Endothelial cell of umbilical vein (primary cell): ENCODE results near the gene TMEM229B. TPM values are rescaled to one million over a fixed set of nuclear protein-coding genes. Genes with fewer than 3 reads are reported as not detected.

Source experiments
- BruUV-seq: library from RNA; stranded (reverse); fragments of 400-500 nt; replicated peaks from 2 replicates; lab custom pipeline; 2021; lab: Mats Ljungman, UMichigan
- CTCF ChIA-PET: fragments of 300-600, 350-600 bp; sonication (Branson Sonifier 250); formaldehyde crosslinking; loops from one replicate; lab custom pipeline; 2021; ENCODE audit warnings: antibody characterized with exemption, inconsistent platforms; lab: Charles Lee
- POLR2A ChIA-PET: fragments of 300-600, 350-600 bp; sonication (Branson Sonifier 250); formaldehyde crosslinking; loops from one replicate; lab custom pipeline; 2021; ENCODE audit warnings: antibody characterized with exemption, inconsistent platforms; lab: Charles Lee
- DNase-seq: peaks from one replicate; pipeline ENCODE4 v3.0.0-alpha.2; 2011; ENCODE audit warnings: low read depth, low spot score
- FAIRE-seq: peaks from 2 replicates; lab custom pipeline; 2011; peaks lifted over from hg19 to GRCh38; lab: Jason Lieb, UNC
- H2AFZ ChIP-seq: 2 replicates; pipeline ENCODE4 v1.6.0; 2012; ENCODE audit warnings: low read depth, low read length, control low read depth, inconsistent platforms
- H3K27ac ChIP-seq: 2 replicates; pipeline ENCODE4 v1.5.1; 2011; ENCODE audit warnings: low read depth, mild to moderate bottlenecking, control low read depth, low read length, moderate library complexity; ENCODE audit not compliant: insufficient read depth
- H3K27me3 ChIP-seq, 2 experiments: 2 replicates each; pipeline versions ENCODE4 v1.6.0 to v1.6.1; 2011; ENCODE audit warnings: low read length in 2 of 2, mixed read lengths in 1 of 2; ENCODE audit not compliant: control insufficient read depth in 2 of 2, insufficient read depth in 2 of 2
- H3K36me3 ChIP-seq, 2 experiments: 2 replicates in 1 of 2; 3 replicates in 1 of 2; pipeline ENCODE4 v1.5.1; 2011; ENCODE audit warnings: low read length in 2 of 2, mild to moderate bottlenecking in 1 of 2, moderate library complexity in 1 of 2; ENCODE audit not compliant: control insufficient read depth in 2 of 2, insufficient read depth in 2 of 2; ENCODE audit errors: extremely low read depth in 1 of 2
- H3K4me1 ChIP-seq: 3 replicates; pipeline ENCODE4 v1.5.1; 2011; ENCODE audit warnings: mild to moderate bottlenecking, low read length; ENCODE audit not compliant: control insufficient read depth, insufficient read depth; ENCODE audit errors: extremely low read depth
- H3K4me2 ChIP-seq: 2 replicates; pipeline ENCODE4 v1.6.1; 2011; ENCODE audit warnings: low read length, control low read depth, mixed read lengths; ENCODE audit not compliant: insufficient read depth
- H3K4me3 ChIP-seq, 3 experiments: fragments of 200-600 bp in 1 of 3; sonication (generic), shearing (Covaris generic) in 1 of 3; replicated peaks in 1 of 3; 2 replicates each; pipeline ENCODE4 v1.5.1; 2011 to 2016; ENCODE audit warnings: control low read depth in 3 of 3, low read length in 3 of 3, mild to moderate bottlenecking in 2 of 3, inconsistent platforms in 1 of 3, low read depth in 1 of 3, moderate library complexity in 1 of 3; ENCODE audit not compliant: insufficient read depth in 1 of 3
- H3K79me2 ChIP-seq: 2 replicates; pipeline ENCODE4 v1.6.0; 2012; ENCODE audit warnings: low read length, inconsistent platforms; ENCODE audit not compliant: control insufficient read depth, insufficient read depth
- H3K9ac ChIP-seq: replicated peaks from 2 replicates; pipeline ENCODE3; 2011; ENCODE audit warnings: low read length, control low read depth; ENCODE audit not compliant: insufficient read depth; ENCODE audit errors: extremely low read depth
- H3K9me1 ChIP-seq: replicated peaks from 3 replicates; pipeline ENCODE4 v1.6.0; 2011; ENCODE audit warnings: mild to moderate bottlenecking, low read length; ENCODE audit not compliant: control insufficient read depth, insufficient read depth; ENCODE audit errors: extremely low read depth
- H3K9me3 ChIP-seq: replicated peaks from 2 replicates; pipeline ENCODE4 v1.5.1; 2012; ENCODE audit warnings: low read length, inconsistent platforms; ENCODE audit not compliant: control insufficient read depth, insufficient read depth
- H4K20me1 ChIP-seq: replicated peaks from 2 replicates; pipeline ENCODE3; 2011; ENCODE audit warnings: mild to moderate bottlenecking, low read length; ENCODE audit not compliant: control insufficient read depth, insufficient read depth; ENCODE audit errors: extremely low read depth
- FOS ChIP-seq: IDR thresholded peaks from 2 replicates; pipeline ENCODE4 v1.6.1; 2011; ENCODE audit warnings: mild to moderate bottlenecking, low read length, moderate library complexity, borderline replicate concordance; ENCODE audit not compliant: insufficient read depth
- GATA2 ChIP-seq: IDR thresholded peaks from 2 replicates; pipeline ENCODE4 v1.7.0; 2011; ENCODE audit warnings: low read depth, mild to moderate bottlenecking, moderate library complexity, mixed read lengths, low read length; ENCODE audit not compliant: insufficient read length, insufficient read depth
- JUN ChIP-seq: IDR thresholded peaks from 2 replicates; pipeline ENCODE4 v1.6.1; 2011; ENCODE audit warnings: borderline replicate concordance, low read depth; ENCODE audit not compliant: insufficient read length, insufficient read depth
- MYC ChIP-seq: IDR thresholded peaks from one replicate; pipeline ENCODE4 v1.6.1; 2011; ENCODE audit warnings: mild to moderate bottlenecking, low read depth, low read length
- POLR2AphosphoS5 ChIP-seq: IDR thresholded peaks from 2 replicates; pipeline ENCODE4 v1.6.1; 2012; ENCODE audit warnings: low read depth, mild to moderate bottlenecking, control low read depth, low read length, moderate library complexity; ENCODE audit not compliant: insufficient read depth
- dilution Hi-C: fragments of 300-500 bp; cut with MboI; formaldehyde crosslinking; loops from one replicate; pipeline ENCODE4 v1.15.0; 2019; ENCODE audit warnings: low sequenced_read_pairs; ENCODE audit not compliant: extremely low pct_ligation_motif_present
- intact Hi-C: fragments of 100-400 bp; cut with micrococcal nuclease; formaldehyde crosslinking; loops from one replicate; pipeline ENCODE4 v1.10.0; 2022
- polyA plus RNA-seq, 4 experiments: library from polyadenylated mRNA; depleted of rRNA in 3 of 4; stranded (reverse) in 3 of 4; unstranded in 1 of 4; fragments of >200 nt; gene quantifications; 2 replicates each; pipeline versions ENCODE4 v1.2.1 to v1.2.3, GENCODE V29; 2011 to 2012; ENCODE audit warnings: missing spikeins in 1 of 4
- total RNA-seq: library from RNA; stranded (reverse); gene quantifications from 2 replicates; pipeline ENCODE4 v1.2.3, GENCODE V29; 2021
- TF ChIP-seq, protein P1 (sequence below), 2 donors: IDR thresholded peaks; 1 replicate in 1 of 2; 2 replicates in 1 of 2; pipeline ENCODE4 v1.5.1; 2011; ENCODE audit warnings: low read length in 2 of 2, mild to moderate bottlenecking in 2 of 2, moderate library complexity in 2 of 2, control low read depth in 1 of 2, inconsistent platforms in 1 of 2, low read depth in 1 of 2; ENCODE audit not compliant: insufficient read depth in 1 of 2; ENCODE audit errors: extremely low read depth in 1 of 2

The TMEM229B gene
- total and polyA plus RNA-seq, 2 donors (not counting 3 experiments of a cell fraction or from before 2014, with no cell fraction given): 0.03 TPM; not detected in 1

DNA sequence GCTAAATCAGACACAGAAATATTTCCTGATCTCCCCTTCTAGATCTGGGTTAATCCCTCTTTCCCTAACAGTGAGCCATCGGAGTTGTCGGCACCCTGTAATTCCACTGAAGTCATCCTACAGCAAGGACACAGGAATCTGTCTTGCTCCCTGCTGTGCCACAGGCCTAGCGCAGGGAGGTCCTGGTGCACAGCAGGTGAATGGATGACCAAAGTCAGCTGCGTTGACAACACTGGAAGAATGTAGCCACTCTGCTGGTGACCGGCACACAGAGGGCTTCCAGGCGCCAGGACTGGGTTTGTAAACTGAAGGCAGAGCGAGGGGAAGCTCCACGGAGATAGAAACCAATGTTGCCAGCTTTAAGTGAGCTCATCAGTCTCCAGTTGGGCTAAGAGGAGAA lies 23.6 kb downstream of the TMEM229B start:
- ChIA-PET POLR2A (no interaction called here), CTCF (interaction anchor here (1.0 to 1.2 kb wide), 5 partner anchors 9 to 240 kb away, joined by 3 read pairs; no protein-coding TSS in a partner anchor)
- peaks cover 2 to 9% of the 10 kb centered on the region in 2 experiments for H3K27me3 ChIP-seq
- dilution Hi-C loops: no loop called here
- no peak overlapping the region for H2AFZ ChIP-seq
- no peaks in the 10 kb centered on the region for H4K20me1 ChIP-seq
- DNase-seq (no peak), FAIRE-seq (no peak)
- H3K4me3 ChIP-seq: no peak overlapping the region
- H3K36me3 ChIP-seq: no peaks in the 10 kb centered on the region
- no peaks in the 10 kb centered on the region for H3K9me3 ChIP-seq
- H3K4me2 ChIP-seq: no peak overlapping the region
- no peak overlapping the region for H3K9ac ChIP-seq
- no peaks in the 10 kb centered on the region for H3K4me1 ChIP-seq
- no peaks in the 10 kb centered on the region for H3K9me1 ChIP-seq
- no peaks in the 10 kb centered on the region for H3K79me2 ChIP-seq
- intact Hi-C loops: no loop called here
- TF ChIP-seq JUN (no peak), POLR2AphosphoS5 (no peak), MYC (no peak), GATA2 (no peak), FOS (no peak)
- TF ChIP-seq, protein P1, sequence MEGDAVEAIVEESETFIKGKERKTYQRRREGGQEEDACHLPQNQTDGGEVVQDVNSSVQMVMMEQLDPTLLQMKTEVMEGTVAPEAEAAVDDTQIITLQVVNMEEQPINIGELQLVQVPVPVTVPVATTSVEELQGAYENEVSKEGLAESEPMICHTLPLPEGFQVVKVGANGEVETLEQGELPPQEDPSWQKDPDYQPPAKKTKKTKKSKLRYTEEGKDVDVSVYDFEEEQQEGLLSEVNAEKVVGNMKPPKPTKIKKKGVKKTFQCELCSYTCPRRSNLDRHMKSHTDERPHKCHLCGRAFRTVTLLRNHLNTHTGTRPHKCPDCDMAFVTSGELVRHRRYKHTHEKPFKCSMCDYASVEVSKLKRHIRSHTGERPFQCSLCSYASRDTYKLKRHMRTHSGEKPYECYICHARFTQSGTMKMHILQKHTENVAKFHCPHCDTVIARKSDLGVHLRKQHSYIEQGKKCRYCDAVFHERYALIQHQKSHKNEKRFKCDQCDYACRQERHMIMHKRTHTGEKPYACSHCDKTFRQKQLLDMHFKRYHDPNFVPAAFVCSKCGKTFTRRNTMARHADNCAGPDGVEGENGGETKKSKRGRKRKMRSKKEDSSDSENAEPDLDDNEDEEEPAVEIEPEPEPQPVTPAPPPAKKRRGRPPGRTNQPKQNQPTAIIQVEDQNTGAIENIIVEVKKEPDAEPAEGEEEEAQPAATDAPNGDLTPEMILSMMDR (IDR thresholded peaks at IDR 0.05; ENCODE audit: extremely low read depth in 1 of 2, insufficient read depth in 1 of 2, low read depth in 1 of 2, low read length in 2 of 2): no peak
- H3K27ac ChIP-seq: no peak overlapping the region
- BruUV-seq: no TSS peak

DNA sequence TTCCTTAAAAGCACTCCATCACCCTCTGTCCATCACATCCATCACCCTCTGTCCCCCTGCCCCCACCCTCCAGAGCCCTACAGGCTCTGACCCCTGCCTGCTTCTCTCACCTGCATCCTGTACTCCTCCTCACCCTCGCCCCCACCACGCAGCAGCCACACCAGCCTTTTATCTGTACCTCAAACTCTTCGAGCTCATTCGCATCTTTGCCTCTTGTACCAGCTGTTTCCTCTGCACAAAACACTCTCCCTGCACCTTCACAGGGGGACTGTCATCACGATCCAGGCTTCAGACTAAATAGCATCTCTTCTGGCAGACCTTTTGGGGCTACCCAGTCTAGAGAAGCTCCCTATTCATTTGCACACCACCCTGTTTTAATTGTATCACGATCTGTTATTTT lies 24.1 kb downstream of the TMEM229B start:
- Histone ChIP-seq H3K79me2 (no peaks in the 10 kb centered on the region), H3K4me2 (no peak overlapping the region), H3K36me3 (no peaks in the 10 kb centered on the region), H3K27ac (no peak overlapping the region), H4K20me1 (no peaks in the 10 kb centered on the region), H3K9ac (no peak overlapping the region), H3K4me1 (no peaks in the 10 kb centered on the region), H3K27me3 (peaks cover 3 to 11% of the 10 kb centered on the region in 2 experiments), H3K9me1 (no peaks in the 10 kb centered on the region), H3K4me3 (no peak overlapping the region), H3K9me3 (no peaks in the 10 kb centered on the region), H2AFZ (no peak overlapping the region)
- ChIA-PET CTCF (interaction anchor here (1.0 kb wide), 3 partner anchors 13 to 107 kb away, joined by 3 read pairs; no protein-coding TSS in a partner anchor), POLR2A (no interaction called here)
- DNase-seq: no peak
- TF ChIP-seq MYC (no peak), JUN (no peak), POLR2AphosphoS5 (no peak)
- TF ChIP-seq, protein P1 (IDR thresholded peaks at IDR 0.05; ENCODE audit: extremely low read depth in 1 of 2, insufficient read depth in 1 of 2, low read depth in 1 of 2, low read length in 2 of 2): no peak
- dilution Hi-C loops: no loop called here
- no peak for FAIRE-seq
- intact Hi-C loops: no loop called here
- BruUV-seq: no TSS peak
